ENCODE data around the gene MEA1. TPM values are rescaled to one million over a fixed set of nuclear protein-coding genes. Genes with fewer than 3 reads are reported as not detected.

The MEA1 gene
- total and polyA plus RNA-seq, 12 donors = 54.6 to 142 (median 76.3) TPM

DNA sequence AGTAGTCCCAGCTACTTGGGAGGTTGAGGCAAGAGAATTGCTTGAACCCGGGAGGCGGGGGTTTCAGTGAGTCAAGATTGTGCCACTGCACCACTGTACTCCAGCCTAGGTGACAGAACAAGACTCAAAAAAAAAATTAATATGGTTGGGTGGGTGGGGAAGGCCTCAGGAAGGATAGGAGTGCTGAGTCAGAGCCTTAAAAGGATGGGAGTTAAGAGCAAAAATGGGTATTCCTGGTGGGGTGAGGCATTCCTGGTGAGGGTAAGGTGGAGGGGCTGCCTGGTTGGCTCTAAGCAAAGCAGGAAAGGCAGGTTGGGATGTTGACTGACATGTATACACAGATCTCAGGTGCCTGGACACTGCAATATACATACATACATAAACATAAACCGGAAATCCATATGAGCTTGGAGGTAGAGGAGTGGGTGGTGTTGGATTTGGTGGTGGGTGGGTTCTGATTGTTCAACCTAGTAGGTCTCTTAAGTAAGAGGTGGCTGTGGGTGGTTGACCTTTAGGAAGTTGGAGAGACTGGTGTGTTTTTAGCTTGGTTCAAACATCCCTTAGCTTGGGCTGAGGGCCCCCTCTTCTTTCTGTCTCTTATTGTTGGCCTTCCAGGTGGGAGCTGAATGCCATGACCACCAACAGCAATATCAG lies 6.4 kb upstream of the MEA1 start:
- no peak for DNase-seq
- no peaks in the 10 kb centered on the region for H3K9me3 ChIP-seq (replicated peaks in 1 of 3)
- TF ChIP-seq, protein P1, sequence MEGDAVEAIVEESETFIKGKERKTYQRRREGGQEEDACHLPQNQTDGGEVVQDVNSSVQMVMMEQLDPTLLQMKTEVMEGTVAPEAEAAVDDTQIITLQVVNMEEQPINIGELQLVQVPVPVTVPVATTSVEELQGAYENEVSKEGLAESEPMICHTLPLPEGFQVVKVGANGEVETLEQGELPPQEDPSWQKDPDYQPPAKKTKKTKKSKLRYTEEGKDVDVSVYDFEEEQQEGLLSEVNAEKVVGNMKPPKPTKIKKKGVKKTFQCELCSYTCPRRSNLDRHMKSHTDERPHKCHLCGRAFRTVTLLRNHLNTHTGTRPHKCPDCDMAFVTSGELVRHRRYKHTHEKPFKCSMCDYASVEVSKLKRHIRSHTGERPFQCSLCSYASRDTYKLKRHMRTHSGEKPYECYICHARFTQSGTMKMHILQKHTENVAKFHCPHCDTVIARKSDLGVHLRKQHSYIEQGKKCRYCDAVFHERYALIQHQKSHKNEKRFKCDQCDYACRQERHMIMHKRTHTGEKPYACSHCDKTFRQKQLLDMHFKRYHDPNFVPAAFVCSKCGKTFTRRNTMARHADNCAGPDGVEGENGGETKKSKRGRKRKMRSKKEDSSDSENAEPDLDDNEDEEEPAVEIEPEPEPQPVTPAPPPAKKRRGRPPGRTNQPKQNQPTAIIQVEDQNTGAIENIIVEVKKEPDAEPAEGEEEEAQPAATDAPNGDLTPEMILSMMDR (IDR thresholded peaks at IDR 0.05) = no peak
- TF ChIP-seq POLR2A (IDR thresholded peaks at IDR 0.05) = no peak
- 91 to 99% (median 98%) methylated on average over 3 of the region's 3 CpGs for WGBS, 4 donors
- H3K36me3 ChIP-seq (replicated peaks in 1 of 2) = peaks cover 0 to 38% of the 10 kb centered on the region in 2 donors
- H3K27me3 ChIP-seq = no peaks in the 10 kb centered on the region
- H3K4me1 ChIP-seq (replicated peaks in 1 of 2) = peaks cover 28 to 51% of the 10 kb centered on the region in 2 donors
- H3K4me3 ChIP-seq = no peak overlapping the region
- intact Hi-C loops (cut with DNase I) = no loop called here
- peak overlapping the region in 2 of 5 donors; percentile 84 to 97 for H3K27ac ChIP-seq

DNA sequence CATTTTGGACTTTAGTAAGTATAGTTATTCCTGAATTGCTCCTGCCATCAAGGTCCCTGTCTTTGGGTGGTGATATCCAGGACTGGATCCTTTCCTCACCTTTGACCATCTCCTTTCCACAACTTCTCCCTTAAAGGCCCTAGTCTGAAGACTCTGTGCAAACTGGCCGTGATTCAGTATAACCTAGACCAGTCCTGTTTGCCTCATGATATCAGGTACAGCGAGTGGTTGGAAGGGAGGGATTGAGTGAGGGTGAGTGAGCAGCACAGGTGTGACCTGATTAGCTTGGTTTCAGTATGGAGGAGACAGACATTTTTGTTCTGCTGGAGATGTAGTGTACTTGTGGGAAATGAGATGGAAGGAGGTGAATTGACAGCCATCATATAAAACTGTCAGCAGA lies 5.4 kb upstream of the MEA1 start:
- Histone ChIP-seq H3K27me3 (no peaks in the 10 kb centered on the region), H3K36me3 (replicated peaks in 1 of 2) (peaks cover 0 to 30% of the 10 kb centered on the region in 2 donors), H3K4me3 (no peak overlapping the region), H3K27ac (no peak overlapping the region), H3K9me3 (replicated peaks in 1 of 3) (no peaks in the 10 kb centered on the region), H3K4me1 (replicated peaks in 1 of 2) (peaks cover 34 to 56% of the 10 kb centered on the region in 2 donors)
- TF ChIP-seq, protein P1 (IDR thresholded peaks at IDR 0.05) = no peak
- TF ChIP-seq POLR2A (IDR thresholded peaks at IDR 0.05) = no peak
- no peak for DNase-seq
- intact Hi-C loops (cut with DNase I) = no loop called here
- WGBS, 4 donors = 88 to 98% (median 94%) methylated on average over 2 of the region's 2 CpGs

DNA sequence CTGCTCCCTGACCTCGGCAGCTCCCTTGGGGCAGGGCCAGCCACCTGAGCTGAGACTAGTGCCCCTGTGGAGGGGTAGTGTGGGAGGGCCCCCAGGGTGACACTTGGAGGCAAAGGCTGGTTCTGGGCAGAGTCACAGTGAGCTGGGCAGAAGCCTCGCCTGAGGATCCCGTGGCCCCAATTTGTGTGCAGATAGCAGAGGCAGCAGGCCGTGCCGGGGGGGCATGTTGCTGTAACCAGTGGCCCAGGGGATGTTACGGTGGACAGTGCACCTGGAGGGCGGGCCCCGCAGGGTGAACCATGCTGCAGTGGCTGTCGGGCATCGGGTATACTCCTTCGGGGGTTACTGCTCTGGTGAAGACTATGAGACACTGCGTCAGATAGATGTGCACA lies 3.2 kb upstream of the MEA1 start:
- Histone ChIP-seq H3K4me3 (no peak overlapping the region), H3K4me1 (replicated peaks in 1 of 2) (peaks cover 30 to 51% of the 10 kb centered on the region in 2 donors), H3K27ac (peak overlapping the region in 2 of 5 donors; percentile 42 to 44), H3K36me3 (replicated peaks in 1 of 2) (peaks cover 0 to 34% of the 10 kb centered on the region in 2 donors), H3K9me3 (replicated peaks in 1 of 3) (no peaks in the 10 kb centered on the region), H3K27me3 (no peaks in the 10 kb centered on the region)
- WGBS, 4 donors = 60 to 81% (median 79%) methylated on average over 1 to 12 of the region's 12 CpGs
- DNase-seq = no peak
- TF ChIP-seq, protein P1 (IDR thresholded peaks at IDR 0.05) = no peak
- no peak for TF ChIP-seq POLR2A (IDR thresholded peaks at IDR 0.05)
- intact Hi-C loops (cut with DNase I) = no loop called here

DNA sequence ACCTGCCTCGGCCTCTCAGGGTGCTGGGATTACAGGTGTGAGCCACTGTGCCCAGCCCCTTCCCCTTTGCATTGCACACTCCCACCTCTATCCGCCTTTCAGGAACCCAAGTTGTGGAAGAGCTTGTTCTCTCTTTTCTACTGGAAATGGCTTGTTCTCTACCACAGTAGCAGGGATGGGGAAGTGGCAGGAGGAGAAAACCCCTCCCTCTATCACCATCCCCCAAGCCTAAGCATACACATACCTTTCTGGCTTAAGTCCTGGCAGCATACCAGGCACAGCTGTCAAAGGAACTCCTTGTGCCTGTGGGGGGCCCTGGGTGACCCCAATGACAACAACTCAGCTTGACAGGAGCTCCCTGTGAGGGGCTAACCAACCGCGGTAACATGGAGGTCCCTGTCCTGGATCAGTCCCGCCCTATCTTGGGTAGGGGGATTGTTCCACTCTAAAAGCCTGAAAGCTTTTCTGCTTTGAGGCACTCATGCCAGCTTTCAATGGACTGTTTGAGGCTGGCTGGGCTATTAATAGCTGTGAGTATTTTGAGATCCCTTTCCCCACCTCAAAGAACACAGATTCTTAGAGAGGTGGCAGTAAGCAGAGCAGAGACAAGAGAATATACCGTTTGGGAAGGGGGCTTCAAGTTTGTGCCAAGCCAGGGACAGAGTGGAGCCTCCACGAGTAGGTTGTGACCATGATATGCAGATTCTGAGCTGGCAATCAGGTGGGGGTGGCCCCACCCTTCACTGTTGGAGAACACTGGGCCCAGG lies 2.6 kb upstream of the MEA1 start:
- H3K9me3 ChIP-seq (replicated peaks in 1 of 3) = no peaks in the 10 kb centered on the region
- peak overlapping the region in 3 of 5 donors; percentile 16 to 44 (median 42) for H3K27ac ChIP-seq
- no peaks in the 10 kb centered on the region for H3K27me3 ChIP-seq
- H3K4me1 ChIP-seq (replicated peaks in 1 of 2) = peaks cover 30 to 53% of the 10 kb centered on the region in 2 donors
- H3K36me3 ChIP-seq (replicated peaks in 1 of 2) = peaks cover 0 to 40% of the 10 kb centered on the region in 2 donors
- DNase-seq = peak in 1 of 7 donors; percentile 29
- WGBS, 4 donors = 61 to 86% (median 67%) methylated on average over 6 to 7 of the region's 7 CpGs
- intact Hi-C loops (cut with DNase I) = no loop called here
- no peak overlapping the region for H3K4me3 ChIP-seq
- TF ChIP-seq POLR2A (IDR thresholded peaks at IDR 0.05) = no peak
- TF ChIP-seq, protein P1 (IDR thresholded peaks at IDR 0.05) = no peak

Measured in adrenal gland (tissue), 12 donors.